HG02981 (cell line): ENCODE measurements around the gene SOX21.

ENCODE experiments used
- ATAC-seq: cut with Tn5 transposase; IDR thresholded peaks from one replicate; pipeline ENCODE4 v1.9.1; 2021; ENCODE audit warnings: mild to moderate bottlenecking, moderate library complexity; ENCODE audit not compliant: unreplicated experiment

The SOX21 gene

DNA sequence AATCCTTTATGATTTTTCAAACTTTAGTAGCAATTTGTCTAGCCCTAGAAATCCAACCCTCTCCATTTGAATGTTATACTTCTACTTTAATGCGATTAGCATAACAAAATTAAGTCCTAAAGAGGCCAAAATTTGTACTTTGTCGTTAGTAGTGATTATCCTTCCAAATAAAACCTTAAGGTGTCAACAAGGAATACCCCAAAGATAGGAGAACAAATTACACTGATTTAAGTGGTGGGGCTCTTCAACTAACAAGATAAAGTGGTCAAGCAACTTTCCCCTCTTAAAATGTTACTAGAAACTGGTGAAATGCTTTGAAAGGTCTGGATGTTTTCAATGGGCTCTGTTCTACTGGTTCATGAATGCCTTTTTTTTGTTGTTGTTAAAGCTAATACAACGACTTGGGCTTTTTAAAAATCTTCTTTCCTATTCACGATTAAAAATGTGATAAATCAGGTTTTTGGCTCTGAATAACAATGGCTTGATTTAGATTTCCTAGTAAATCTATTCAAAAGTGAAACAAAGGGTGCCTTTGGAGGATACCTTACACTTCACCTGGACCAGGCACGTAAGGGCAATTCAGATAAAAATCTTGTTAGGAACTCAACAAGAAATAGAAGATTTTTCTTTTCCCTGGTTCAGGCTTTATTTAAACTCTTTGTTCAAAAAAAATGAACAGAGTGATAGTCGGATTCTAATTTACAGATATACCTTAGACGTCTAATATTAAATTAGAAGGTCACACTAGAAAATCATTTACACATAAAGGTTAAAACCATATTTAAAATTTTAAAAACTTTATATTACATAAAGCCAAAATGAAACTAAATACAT lies 3.1 kb downstream of the SOX21 start:
- no peak for ATAC-seq

DNA sequence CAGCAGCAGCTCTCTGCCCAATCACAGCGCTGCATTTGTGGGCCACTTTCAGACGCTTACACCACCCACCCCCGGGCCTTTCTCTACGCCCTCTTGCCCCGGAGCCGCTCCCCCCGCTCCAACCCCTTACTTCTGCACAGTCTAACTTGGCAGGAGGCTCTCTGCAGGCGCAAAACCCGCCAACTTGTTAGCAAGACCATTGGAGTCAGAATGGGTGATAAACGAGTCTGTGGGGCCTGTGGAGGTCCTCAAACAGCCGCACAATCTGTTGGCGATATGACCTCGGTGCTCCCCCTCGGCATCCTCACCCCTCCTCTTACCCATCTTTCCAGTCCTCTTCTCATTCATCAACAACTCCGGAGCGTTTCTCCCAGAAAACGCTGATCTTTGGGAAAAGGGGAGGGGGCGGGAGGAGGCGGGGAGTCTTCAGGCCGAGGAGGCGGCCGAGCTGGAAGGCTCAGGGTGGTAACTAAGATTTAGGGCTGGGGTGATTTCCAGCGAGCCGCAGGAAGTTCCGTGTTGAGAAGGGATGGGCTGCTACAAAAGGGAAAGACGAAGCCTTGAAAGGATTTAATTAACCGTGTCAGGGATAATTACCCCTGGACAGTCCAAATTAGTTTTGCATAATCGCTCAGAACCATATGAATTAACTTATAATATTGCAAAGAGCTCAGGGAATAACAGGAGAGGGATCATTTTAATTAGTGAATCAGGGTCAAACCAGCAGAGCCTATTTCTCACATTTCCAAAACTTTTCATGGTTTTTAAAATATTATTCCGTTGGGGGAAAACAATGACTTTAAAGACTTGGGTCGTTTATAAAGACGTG lies 4.1 kb downstream of the SOX21 start:
- no peak for ATAC-seq

- ATAC-seq = no peak
These were observed 4.8 kb downstream of the SOX21 start for GRCh38 chr13:94707400-94708021.

DNA sequence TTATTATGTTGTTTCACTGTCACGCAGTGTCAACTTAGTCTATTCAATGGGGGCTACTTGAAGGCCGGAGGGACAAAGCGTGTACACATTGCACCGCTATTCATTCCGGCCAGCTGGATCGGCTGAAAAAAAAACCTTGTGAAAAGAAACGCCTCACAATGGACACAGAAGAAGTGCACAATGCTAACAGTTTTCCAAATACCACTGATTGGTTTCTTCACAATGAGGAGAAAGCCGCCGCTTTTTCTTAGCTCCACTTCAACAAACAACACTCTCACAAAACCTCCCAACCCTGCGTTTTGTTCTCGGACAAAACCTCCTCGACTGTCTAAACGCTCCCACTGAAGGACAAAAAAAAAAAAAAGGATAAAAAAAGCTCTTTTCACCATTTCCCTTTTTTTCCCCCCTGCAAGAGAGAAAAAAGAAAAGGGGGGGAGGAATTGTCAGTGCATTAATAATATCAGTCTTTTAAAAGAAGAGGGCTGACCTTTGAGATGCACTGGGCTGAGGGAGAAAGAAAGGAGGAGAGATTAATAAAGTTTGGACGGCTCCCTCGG lies 5.4 kb downstream of the SOX21 start:
- ATAC-seq = no peak

DNA sequence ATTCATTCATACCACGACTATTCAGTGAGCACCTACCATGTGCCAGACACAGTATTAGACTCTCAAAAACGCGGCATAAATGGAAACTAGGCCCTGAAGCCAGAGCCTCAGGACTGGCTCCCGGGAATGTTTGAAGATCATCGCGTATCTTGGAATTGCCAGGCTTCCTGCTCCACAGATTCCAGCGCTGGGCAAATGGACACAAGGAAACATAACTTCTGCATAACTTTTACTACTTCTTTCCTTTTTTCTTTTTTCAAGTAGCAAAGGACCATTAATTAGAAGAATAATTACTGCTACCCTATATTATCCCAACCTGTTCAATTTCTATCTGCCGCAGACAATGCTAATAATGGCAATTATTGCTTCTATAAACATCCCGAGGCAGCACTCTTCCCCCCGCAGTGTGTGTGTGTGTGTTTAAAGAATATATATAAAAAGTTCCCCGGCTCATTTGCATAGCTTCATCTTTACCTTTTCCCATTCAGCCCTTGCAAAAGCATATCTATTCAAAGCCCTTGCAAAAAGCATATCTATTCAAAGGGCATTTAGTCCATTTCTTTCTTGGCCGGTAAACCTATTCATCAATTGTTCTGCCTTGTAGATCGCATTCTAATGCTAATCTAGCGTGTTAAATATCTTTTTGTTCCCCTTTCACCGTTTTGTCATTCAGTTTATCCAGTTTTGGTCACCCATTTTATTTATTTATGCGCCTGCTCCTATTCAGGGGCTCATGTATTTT lies 6.1 kb downstream of the SOX21 start:
- ATAC-seq = no peak

DNA sequence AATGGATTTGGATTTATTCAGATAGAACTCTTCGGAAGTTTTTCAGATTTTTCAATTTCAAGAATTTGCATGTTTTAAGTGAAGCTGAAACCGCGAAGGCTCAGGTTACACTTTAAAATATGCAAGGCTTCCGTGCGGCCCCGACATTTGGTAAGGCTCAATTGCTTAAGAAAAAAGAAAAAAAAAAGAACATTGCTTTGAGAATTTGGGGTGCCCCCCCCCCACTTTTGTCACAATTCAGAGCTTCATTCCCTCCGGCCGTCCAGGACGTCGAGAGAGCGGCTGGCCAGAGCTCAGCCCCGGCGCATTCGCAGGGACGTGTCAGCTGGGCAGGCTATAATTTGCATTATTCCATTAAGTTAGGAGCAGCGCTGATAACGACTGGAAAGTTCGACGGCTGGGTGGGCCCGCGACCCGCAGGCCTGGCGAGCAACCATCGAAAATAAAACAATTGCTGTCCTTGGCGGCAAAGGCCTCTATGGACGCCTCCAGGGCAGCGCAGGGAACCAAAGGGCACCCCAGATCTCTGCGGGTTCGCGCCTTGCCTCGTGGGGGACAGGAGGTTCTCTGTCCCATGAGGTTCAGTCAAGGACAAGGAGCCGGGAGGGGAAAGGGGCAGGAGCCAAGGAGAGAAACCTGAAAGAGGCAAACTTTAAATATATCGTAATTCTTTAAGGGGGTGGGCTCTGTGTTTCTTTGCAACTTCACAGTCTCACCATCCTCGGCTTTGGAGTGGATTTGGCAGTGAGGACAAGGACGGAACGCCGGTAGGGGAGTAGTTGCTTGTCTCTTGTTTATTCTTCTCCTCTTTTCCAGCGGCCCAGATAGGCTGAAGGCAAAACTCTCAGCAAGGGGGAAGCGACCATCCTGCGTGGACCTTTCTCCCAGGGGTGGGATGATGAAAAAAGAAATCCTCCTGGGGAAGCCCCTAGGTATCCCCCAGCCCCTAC lies 7.0 kb downstream of the SOX21 start:
- no peak for ATAC-seq

DNA sequence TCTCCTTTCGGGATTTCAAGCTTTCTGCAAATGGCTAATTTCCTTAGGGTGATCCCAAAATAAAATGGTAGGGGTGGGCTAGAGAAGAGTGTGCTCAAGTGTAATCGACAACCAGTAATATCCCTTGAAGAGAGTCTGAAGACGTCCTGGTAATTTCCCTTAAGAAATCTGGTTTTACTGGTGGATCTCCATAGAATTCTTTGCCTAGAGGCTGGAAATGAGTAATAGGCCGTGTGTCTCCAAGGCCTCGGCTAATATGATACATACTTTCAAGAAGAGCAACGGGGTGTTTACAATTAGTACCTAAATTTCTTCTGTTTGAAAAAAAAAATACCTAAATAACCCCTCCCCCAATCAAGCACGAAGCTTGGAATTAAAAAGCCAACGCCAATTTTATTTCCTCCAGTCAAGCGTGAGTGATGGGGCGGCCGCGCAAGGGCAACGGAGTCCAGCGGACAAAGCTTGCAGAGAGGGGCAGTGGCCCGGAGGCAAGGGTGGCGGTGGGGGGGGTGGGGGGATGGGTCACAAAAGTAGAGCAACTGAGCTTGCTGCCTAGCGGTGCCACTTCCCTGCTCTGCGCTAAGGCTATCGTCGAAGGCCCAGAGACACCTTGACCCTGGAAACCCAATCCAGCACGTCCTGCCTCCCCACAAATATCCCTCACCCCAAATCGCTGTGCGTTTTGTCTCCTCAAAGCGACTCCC lies 7.8 kb downstream of the SOX21 start:
- ATAC-seq = no peak

DNA sequence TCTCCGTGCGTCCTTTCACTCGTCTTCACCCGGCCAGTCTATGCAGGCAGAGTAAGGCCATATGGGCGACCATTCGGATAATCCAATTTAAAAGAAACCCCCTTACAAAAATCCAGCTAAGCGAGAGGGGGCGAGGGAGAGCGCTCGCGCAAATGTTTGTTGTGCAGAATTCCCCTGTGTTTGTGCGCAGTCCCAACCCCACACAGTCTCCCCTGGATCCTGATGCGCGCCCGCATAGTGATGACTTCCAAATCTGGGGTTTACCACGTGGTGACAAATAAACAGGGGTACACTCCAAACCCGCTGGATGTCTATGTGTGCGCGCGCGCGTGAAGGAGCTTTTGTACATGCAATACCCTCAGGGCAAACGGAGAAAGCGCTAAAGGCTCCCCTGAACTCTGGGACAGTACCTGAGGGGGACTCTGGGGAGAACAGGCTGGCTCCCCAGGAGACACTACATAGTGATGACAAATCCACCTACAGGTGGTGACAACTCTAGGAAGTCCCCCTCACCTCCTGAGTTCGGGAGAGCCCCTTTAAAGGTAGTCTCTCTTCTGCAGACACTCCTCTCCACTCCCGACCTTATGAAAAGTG lies 8.5 kb downstream of the SOX21 start:
- no peak for ATAC-seq

DNA sequence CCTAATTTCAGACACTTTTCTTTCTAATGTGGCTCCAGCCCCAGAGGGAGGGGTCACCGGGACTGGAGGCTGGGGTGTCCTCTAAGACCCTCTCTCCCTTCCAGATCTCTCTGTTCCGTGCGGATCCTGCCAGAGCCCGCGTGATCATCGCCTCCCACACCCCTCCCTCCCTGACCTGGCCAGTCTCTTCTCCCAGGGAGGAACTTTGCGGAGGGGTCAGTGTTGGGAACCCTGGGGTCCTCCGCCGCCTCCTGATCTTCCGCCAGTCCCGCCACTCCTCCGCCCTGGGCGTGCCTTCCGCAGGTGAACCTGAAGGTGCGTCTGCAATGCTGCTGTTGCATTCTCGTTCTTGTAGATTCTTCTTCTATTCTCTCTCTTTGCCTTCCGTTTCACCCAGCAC lies 9.1 kb downstream of the SOX21 start:
- no peak for ATAC-seq

GRCh38 chr13:94702181-94703041 lies 9.9 kb downstream of the SOX21 start:
- no peak for ATAC-seq

DNA sequence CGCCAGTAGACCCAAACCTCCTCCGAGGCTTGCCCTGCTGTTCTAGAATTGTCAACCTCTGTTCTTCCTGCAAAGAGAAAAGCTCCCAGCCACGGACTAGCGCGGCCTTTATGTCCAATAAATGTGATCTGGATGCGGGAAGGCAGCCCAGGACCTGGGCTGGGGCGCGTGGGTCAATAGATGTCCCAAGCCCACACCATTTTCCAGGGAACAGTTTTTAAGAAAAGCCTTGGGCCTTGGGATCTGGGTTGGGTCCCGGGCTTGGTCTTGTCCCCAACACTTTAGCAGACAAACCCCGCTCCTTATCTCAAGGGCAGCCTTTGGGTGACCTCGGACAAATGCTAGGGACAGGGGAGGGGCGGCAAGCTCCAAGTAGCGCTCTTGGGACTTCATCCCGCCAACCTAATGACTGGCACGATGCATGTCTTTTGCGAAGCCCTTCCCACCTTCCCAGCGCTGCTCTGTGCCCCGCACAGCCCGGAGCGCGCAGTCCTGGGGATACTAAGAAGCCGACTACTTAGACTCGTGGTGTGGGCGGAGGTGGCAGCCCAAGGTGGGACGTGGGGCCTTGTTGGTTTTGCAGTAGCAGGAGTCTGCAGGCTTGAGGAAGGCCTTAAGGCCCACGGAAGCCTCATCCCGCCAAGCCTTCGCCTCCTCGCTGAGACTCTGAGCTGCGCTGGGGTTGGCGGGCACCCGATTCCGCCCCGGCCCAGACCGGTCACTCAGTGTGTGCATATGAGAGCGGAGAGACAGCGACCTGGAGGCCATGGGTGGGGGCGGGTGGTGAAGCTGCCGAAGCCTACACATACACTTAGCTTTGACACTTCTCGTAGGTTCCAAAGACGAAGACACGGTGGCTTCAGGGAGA lies 10.8 kb downstream of the SOX21 start:
- no peak for ATAC-seq

- ATAC-seq = no peak
These were observed 11.8 kb downstream of the SOX21 start for GRCh38 chr13:94700536-94700935.

GRCh38 chr13:94700051-94700535 lies 12.3 kb downstream of the SOX21 start:
- no peak for ATAC-seq

- no peak for ATAC-seq
These were observed 16.2 kb downstream of the SOX21 start for GRCh38 chr13:94696171-94696570.

DNA sequence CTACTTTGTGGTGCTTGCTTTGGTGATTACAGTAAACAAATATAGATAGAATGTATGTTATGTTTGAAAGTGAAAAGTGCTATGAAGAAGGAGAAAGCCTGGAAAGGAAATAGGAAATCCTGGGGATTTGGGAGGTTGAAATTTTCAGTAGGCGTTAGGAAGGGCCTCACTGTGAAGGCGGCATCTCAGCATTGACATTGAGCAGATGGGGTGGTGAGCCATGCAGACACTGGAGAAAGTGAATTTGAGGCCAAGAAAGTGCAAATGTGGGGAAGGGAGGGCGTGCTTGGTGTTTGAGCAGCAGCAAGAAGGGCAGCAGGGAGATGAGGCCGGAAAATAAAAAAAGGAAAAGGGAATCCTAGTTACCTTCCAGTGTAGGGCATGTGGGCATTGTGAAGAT lies 20.3 kb downstream of the SOX21 start:
- no peak for ATAC-seq

- no peak for ATAC-seq
These were observed 28.9 kb downstream of the SOX21 start for GRCh38 chr13:94683409-94683808.

DNA sequence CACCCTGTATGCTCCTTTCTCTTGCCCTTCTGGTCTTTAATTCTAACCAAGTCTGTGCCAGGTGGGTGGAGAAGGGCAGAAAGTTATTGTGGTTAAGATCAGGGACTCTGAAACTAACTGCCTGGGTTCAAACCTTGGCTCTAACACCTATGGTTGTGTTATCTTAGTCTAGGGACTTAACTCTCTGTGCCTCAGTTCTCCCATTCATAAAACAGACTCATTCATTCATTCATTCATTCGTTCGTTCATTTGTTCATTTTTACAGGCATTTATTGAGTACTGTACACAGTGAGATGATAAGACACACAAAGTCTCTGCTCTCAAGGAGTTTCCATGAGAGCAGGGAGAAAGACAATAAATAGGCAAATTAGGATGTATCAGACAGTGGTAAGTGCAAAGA lies 30.1 kb downstream of the SOX21 start:
- ATAC-seq = no peak
